Central memory CD4-positive, alpha-beta T cell (primary cell): Measurements from ENCODE around the gene SET.

Experiments
- DNase-seq: peaks from one replicate; pipeline ENCODE4 v3.0.0; 2022

The SET gene

GRCh38 chr9:128732576-128732975 lies 43.6 kb downstream of the SET start:
- DNase-seq, result no peak

GRCh38 chr9:128733256-128733655 lies 44.2 kb downstream of the SET start:
- no peak for DNase-seq

DNA sequence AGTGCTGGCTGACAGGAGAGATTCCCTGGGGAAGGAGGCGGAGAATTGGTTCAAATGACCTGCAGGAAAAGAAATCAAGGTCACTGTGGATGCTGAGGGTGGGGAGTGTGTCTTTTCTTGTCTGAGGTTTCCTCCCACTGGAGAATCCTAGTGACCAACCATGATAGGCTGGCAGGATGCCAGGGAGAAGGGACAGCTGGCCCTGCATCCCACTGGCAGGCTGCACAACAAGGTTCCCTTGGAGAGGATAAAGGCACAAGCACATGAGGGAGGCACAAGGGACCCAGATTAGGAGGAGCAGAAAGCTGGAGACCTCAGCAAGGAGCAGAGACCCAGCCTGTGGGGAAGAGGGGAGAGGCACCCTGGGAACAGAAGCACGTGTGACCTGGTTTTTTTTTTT lies 46.4 kb downstream of the SET start:
- DNase-seq, result no peak

DNA sequence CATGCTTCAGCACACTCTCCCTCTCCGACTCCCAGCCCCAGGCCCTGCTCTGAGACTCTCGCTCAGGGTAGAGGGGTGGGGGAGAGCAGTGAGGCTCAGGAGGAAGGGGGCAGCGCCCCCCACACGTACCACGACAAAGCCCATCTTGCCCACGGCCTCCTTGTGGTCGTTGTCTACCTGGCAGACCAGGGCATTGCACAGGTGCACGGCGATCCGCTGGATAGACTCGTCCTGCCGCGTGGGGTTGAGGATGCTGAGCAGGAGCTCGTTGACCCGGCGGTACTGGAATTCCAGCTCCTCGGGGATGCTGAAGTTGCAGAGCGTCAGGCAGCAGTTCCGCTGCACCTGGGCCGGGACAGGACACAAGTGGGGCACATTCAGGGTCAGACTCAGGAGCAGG lies 53.4 kb downstream of the SET start:
- DNase-seq, result no peak

GRCh38 chr9:128743421-128743820 lies 54.4 kb downstream of the SET start:
- DNase-seq, result no peak
